ENCODE measurements around the gene TMTC3.

- TF ChIP-seq PAX5 (IDR thresholded peaks at IDR 0.05; ENCODE audit: insufficient read depth, low read length, severe bottlenecking) (no peak), POLR2A (IDR thresholded peaks at IDR 0.05; ENCODE audit: low read depth, low read length) (no peak), POLR2AphosphoS5 (IDR thresholded peaks at IDR 0.05; ENCODE audit: low read depth, low read length) (no peak), SPI1 (IDR thresholded peaks at IDR 0.05; ENCODE audit: low read depth, low read length) (peak; percentile 40; the same call in 1 of the 2 replicates)
These were observed 19.4 kb upstream of the TMTC3 start for GRCh38 chr12:88122666-88123065.

Measured in GM12891 (cell line).